ENCODE results near the gene MIAT.
A peak's percentile ranks its signal among the peaks of the same experiment; 100 is the strongest.

MIAT gene

GRCh38 chr22:26670459-26670858 lies 13.1 kb downstream of the MIAT start:
- DNase-seq = no peak

- DNase-seq = peak; percentile 33
These were observed 14.1 kb downstream of the MIAT start for GRCh38 chr22:26671317-26672059.

GRCh38 chr22:26672060-26672471 lies 14.7 kb downstream of the MIAT start:
- no peak for DNase-seq

- DNase-seq = peak; percentile 91
These were observed 15.4 kb downstream of the MIAT start for GRCh38 chr22:26672590-26673468.

GRCh38 chr22:26673486-26673885 lies 16.1 kb downstream of the MIAT start:
- no peak for DNase-seq

- DNase-seq = peak; percentile 4
These were observed 17.1 kb downstream of the MIAT start for GRCh38 chr22:26674211-26675190.

- DNase-seq = no peak
These were observed 18.4 kb downstream of the MIAT start for GRCh38 chr22:26675687-26676268.

- DNase-seq = peak; percentile 6
These were observed 19.8 kb downstream of the MIAT start for GRCh38 chr22:26677217-26677616.

- DNase-seq = peak; percentile 60
These were observed 21.7 kb downstream of the MIAT start for GRCh38 chr22:26679003-26679629.

GRCh38 chr22:26680485-26680884 lies 23.1 kb downstream of the MIAT start:
- DNase-seq = no peak

GRCh38 chr22:26681395-26681821 lies 24.0 kb downstream of the MIAT start:
- DNase-seq = no peak

GRCh38 chr22:26684168-26684567 lies 26.8 kb downstream of the MIAT start:
- DNase-seq = no peak

- no peak for DNase-seq
These were observed 28.2 kb downstream of the MIAT start for GRCh38 chr22:26685601-26686000.

- DNase-seq = no peak
These were observed 30.1 kb downstream of the MIAT start for GRCh38 chr22:26687439-26687838.

- no peak for DNase-seq
These were observed 32.3 kb downstream of the MIAT start for GRCh38 chr22:26689513-26690301.

- no peak for DNase-seq
These were observed 33.4 kb downstream of the MIAT start for GRCh38 chr22:26690654-26691376.

GRCh38 chr22:26691377-26691716 lies 34.0 kb downstream of the MIAT start:
- DNase-seq = no peak

GRCh38 chr22:26692215-26692614 lies 34.8 kb downstream of the MIAT start:
- no peak for DNase-seq

GRCh38 chr22:26697151-26697550 lies 39.8 kb downstream of the MIAT start:
- DNase-seq = no peak

GRCh38 chr22:26700462-26700861 lies 43.1 kb downstream of the MIAT start:
- no peak for DNase-seq

- DNase-seq = no peak
These were observed 43.5 kb downstream of the MIAT start for GRCh38 chr22:26700886-26701285.

Data from DMS53 (cell line).